Gastrocnemius medialis (tissue), 4 donors: ENCODE measurements around the gene UTF1. TPM values are rescaled to one million over a fixed set of nuclear protein-coding genes. Genes with fewer than 3 reads are reported as not detected.

ENCODE experiments used
- ATAC-seq, 2 donors: fragments of 150-250 bp; one replicate each; pipeline ENCODE4 v1.9.1; 2016
- DNase-seq, 2 donors: peaks; one replicate each; pipeline ENCODE4 v3.0.0-alpha.2; 2019
- H3K27ac ChIP-seq, 4 donors: fragments of 200-600 bp; sonication (generic); 1 replicate in 1 of 4; 2 replicates in 3 of 4; pipeline ENCODE4 v1.5.1; 2016 to 2018; ENCODE audit warnings: mild to moderate bottlenecking in 2 of 4, moderate library complexity in 1 of 4
- H3K27me3 ChIP-seq, 3 donors: fragments of 200-600 bp; sonication (generic) in 2 of 3; 1 replicate in 1 of 3; 2 replicates in 2 of 3; pipeline versions ENCODE4 v1.5.1 to v1.6.0; 2016 to 2019; ENCODE audit warnings: mild to moderate bottlenecking in 1 of 3, moderate library complexity in 1 of 3
- H3K36me3 ChIP-seq, 2 donors: fragments of 200-600 bp; sonication (generic) in 1 of 2; one replicate each; pipeline ENCODE4 v1.5.1; 2017 to 2018
- H3K4me1 ChIP-seq, 2 donors: fragments of 200-600 bp; sonication (generic) in 1 of 2; one replicate each; pipeline ENCODE4 v1.5.1; 2016 to 2017; ENCODE audit warnings: mild to moderate bottlenecking in 2 of 2
- H3K4me3 ChIP-seq, 4 donors: fragments of 200-600 bp; sonication (generic) in 3 of 4; 1 replicate in 1 of 4; 2 replicates in 3 of 4; pipeline ENCODE4 v1.5.1; 2016 to 2019; ENCODE audit warnings: mild to moderate bottlenecking in 2 of 4
- H3K9me3 ChIP-seq, 3 donors: fragments of 200-600 bp; sonication (generic) in 2 of 3; 1 replicate in 1 of 3; 2 replicates in 2 of 3; pipeline ENCODE4 v1.5.1; 2016 to 2019
- POLR2A ChIP-seq, 2 donors: fragments of 450-650 bp; IDR thresholded peaks; one replicate each; pipeline ENCODE4 v1.6.1; 2017; ENCODE audit warnings: antibody characterized with exemption in 2 of 2, mild to moderate bottlenecking in 2 of 2, moderate library complexity in 2 of 2
- in situ Hi-C, 4 donors: fragments of 200-750 bp; cut with MboI; loops; one replicate each; pipeline versions ENCODE4 v1.15.0 to v1.8.0; 2017; ENCODE audit warnings: low sequenced_read_pairs in 4 of 4
- intact Hi-C: fragments of 100-400 bp; cut with DNase I; formaldehyde crosslinking; loops from one replicate; pipeline ENCODE4 v1.15.1; 2023; ENCODE audit warnings: low total_unique reads
- total RNA-seq, 4 donors: library from RNA; depleted of rRNA; stranded (reverse); fragments of >200 nt; gene quantifications; one replicate each; pipeline versions ENCODE4 v1.1.0 to v1.2.3, GENCODE V29; 2016
- TF ChIP-seq, protein P1 (sequence below), 5 experiments: fragments of 450-650 bp in 3 of 5; fragments of 200-600 bp in 2 of 5; sonication (generic) in 2 of 5; IDR thresholded peaks in 4 of 5; conservative IDR thresholded peaks in 1 of 5; 1 replicate in 4 of 5; 2 replicates in 1 of 5; pipeline ENCODE4 v1.5.1; 2016 to 2019; ENCODE audit warnings: antibody characterized with exemption in 5 of 5, mild to moderate bottlenecking in 3 of 5, moderate library complexity in 3 of 5

Gene UTF1
- total RNA-seq, 4 donors from 2014 or later: not detected

DNA sequence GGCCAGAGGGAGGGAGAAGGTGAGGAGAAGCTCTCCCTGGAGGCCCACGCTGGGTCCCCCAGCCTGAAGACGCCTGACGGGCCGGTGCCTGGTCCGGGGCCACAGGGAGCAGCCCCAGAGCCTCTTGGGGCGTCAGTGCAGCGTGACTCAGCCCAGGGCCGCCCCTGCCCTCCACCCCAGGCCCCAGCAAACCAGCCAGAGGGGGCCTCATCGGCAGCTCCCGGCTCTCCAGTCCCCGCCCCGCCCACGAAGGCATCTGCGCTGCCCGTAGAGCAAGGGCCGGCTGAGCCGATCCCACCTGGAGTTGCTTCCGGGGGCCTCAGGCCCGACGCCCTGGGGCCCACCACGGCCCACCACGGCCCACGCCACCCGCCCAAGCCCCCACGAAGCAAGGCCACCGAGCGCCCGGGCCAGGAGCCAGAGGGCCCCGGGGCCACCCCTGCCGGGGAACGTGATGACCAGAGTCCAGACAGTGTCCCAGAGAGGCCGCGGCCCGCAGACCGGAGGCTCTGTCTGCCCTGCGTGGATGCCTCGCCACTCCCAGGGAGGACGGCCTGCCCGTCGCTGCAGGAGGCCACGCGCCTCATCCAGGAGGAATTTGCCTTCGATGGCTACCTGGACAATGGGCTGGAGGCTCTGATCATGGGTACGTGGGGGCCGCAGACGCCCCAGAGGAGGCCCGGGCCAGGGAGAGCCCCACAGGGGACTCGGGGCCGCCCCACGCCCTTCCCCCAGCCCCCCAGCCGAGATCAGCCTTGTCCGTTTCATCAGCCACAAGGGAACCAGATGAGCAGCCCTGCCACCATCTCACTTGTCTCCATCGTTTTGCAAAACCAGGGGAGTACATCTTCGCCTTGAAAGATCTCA lies 31.2 kb upstream of the UTF1 start:
- no peaks in the 10 kb centered on the region for H3K36me3 ChIP-seq
- no peak overlapping the region for H3K4me3 ChIP-seq
- H3K27me3 ChIP-seq: peaks cover 0 to 5% (median 2%) of the 10 kb centered on the region in 3 donors
- TF ChIP-seq, protein P1, sequence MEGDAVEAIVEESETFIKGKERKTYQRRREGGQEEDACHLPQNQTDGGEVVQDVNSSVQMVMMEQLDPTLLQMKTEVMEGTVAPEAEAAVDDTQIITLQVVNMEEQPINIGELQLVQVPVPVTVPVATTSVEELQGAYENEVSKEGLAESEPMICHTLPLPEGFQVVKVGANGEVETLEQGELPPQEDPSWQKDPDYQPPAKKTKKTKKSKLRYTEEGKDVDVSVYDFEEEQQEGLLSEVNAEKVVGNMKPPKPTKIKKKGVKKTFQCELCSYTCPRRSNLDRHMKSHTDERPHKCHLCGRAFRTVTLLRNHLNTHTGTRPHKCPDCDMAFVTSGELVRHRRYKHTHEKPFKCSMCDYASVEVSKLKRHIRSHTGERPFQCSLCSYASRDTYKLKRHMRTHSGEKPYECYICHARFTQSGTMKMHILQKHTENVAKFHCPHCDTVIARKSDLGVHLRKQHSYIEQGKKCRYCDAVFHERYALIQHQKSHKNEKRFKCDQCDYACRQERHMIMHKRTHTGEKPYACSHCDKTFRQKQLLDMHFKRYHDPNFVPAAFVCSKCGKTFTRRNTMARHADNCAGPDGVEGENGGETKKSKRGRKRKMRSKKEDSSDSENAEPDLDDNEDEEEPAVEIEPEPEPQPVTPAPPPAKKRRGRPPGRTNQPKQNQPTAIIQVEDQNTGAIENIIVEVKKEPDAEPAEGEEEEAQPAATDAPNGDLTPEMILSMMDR (IDR thresholded peaks at IDR 0.05 in 4 of 5, conservative IDR thresholded peaks at IDR 0.05 in 1 of 5): no peak
- no peak for TF ChIP-seq POLR2A (IDR thresholded peaks at IDR 0.05)
- no peaks in the 10 kb centered on the region for H3K4me1 ChIP-seq
- ATAC-seq (no peak), DNase-seq (no peak)
- intact Hi-C loops (no loop called here), in situ Hi-C loops (no loop called here)
- H3K9me3 ChIP-seq: no peaks in the 10 kb centered on the region
- no peak overlapping the region for H3K27ac ChIP-seq

DNA sequence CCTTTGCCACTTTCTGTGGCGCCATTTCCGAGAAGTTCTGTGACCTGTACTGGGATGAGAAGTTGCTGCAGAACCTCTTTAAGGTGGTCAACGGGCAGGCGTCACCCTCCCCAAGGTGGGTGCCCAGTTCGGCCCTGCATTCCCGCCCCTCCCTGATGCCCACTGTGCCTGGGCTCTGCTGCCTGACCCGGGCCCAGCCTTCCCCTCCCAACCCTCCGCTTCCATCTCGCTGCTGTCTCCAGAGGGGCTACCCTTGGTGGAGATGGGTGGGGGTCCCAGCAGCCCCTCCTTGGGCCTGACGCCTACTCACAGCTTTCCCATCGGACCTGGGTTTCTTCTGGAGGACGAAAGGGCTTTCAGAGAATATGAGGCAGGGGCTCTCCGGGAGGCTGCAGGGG lies 30.5 kb upstream of the UTF1 start:
- intact Hi-C loops (no loop called here), in situ Hi-C loops (no loop called here)
- H3K9me3 ChIP-seq: no peaks in the 10 kb centered on the region
- no peaks in the 10 kb centered on the region for H3K36me3 ChIP-seq
- no peak for TF ChIP-seq POLR2A (IDR thresholded peaks at IDR 0.05)
- TF ChIP-seq, protein P1 (IDR thresholded peaks at IDR 0.05 in 4 of 5, conservative IDR thresholded peaks at IDR 0.05 in 1 of 5): no peak
- H3K4me3 ChIP-seq: no peak overlapping the region
- no peaks in the 10 kb centered on the region for H3K4me1 ChIP-seq
- H3K27ac ChIP-seq: no peak overlapping the region
- no peak for ATAC-seq
- H3K27me3 ChIP-seq: peaks cover 0 to 5% (median 0%) of the 10 kb centered on the region in 3 donors
- DNase-seq: no peak

DNA sequence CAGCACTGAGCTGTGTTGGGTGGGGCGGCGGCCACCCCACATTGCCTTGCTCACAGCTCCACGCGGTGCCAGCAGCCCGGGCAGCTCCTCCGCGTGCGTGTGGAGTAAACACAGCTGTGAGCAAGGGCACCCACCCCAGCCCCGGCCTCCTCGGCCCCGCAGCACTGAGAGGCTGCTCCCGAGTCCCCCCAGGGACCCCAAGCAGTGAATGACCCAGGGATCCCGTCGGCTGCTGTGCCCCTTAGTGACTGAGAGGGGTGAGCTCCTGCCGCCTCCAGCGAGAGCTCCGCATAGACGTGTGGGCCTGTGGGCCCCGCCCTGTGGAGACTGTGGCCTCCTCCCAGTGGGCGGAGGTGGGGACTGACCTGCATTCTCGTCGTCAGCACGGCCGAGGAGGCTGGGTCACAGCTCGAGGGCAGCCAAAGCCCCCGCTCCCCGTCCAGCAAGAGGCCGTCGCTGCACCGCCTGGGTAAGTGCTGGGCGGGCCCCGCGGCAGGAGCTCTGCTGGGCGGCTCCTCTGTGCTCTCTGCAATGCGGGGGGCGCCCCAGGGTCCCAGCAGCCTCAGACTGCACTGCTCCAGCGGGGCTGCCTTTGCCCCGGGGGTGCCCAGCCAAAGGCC lies 29.9 kb upstream of the UTF1 start:
- H3K36me3 ChIP-seq: no peaks in the 10 kb centered on the region
- ATAC-seq (no peak), DNase-seq (no peak)
- peaks cover 0 to 5% (median 2%) of the 10 kb centered on the region in 3 donors for H3K27me3 ChIP-seq
- H3K27ac ChIP-seq: no peak overlapping the region
- no peak overlapping the region for H3K4me3 ChIP-seq
- no peaks in the 10 kb centered on the region for H3K9me3 ChIP-seq
- in situ Hi-C loops (no loop called here), intact Hi-C loops (no loop called here)
- H3K4me1 ChIP-seq: no peaks in the 10 kb centered on the region
- no peak for TF ChIP-seq POLR2A (IDR thresholded peaks at IDR 0.05)
- TF ChIP-seq, protein P1 (IDR thresholded peaks at IDR 0.05 in 4 of 5, conservative IDR thresholded peaks at IDR 0.05 in 1 of 5): no peak

DNA sequence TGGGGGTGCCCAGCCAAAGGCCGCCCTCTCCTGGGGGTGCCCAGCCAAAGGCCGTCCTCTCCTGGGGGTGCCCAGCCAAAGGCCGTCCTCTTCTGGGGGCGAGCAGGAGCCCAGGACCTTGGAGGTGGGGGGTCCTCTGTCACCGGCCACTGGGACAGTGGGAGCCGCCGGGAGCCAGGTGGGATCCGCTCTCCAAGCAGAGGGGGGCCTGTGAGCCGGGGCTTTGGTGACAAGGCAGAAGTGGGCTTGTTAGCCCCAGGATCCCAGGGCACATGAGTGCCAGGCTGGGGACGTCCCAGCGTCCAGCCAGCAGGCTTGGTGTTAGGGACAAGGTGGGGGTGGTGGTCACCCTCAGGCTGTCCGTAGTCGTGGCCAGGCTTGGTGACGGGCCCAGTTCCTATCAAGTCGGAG lies 29.4 kb upstream of the UTF1 start:
- Histone ChIP-seq H3K27me3 (peaks cover 0 to 5% (median 3%) of the 10 kb centered on the region in 3 donors), H3K4me1 (no peaks in the 10 kb centered on the region), H3K27ac (no peak overlapping the region), H3K36me3 (no peaks in the 10 kb centered on the region), H3K4me3 (no peak overlapping the region), H3K9me3 (no peaks in the 10 kb centered on the region)
- ATAC-seq (no peak), DNase-seq (no peak)
- TF ChIP-seq, protein P1 (IDR thresholded peaks at IDR 0.05 in 4 of 5, conservative IDR thresholded peaks at IDR 0.05 in 1 of 5): no peak
- no peak for TF ChIP-seq POLR2A (IDR thresholded peaks at IDR 0.05)
- in situ Hi-C loops (no loop called here), intact Hi-C loops (no loop called here)
